Measurements from ENCODE around the gene SLC8A3. TPM values are rescaled to one million over a fixed set of nuclear protein-coding genes. Genes with fewer than 3 reads are reported as not detected.

SLC8A3 gene
- total and polyA plus RNA-seq, 9 of the 15 experiments (the other 6 are each of a cell fraction or from before 2014, with no cell fraction given), result not detected

- TF ChIP-seq, protein P1, sequence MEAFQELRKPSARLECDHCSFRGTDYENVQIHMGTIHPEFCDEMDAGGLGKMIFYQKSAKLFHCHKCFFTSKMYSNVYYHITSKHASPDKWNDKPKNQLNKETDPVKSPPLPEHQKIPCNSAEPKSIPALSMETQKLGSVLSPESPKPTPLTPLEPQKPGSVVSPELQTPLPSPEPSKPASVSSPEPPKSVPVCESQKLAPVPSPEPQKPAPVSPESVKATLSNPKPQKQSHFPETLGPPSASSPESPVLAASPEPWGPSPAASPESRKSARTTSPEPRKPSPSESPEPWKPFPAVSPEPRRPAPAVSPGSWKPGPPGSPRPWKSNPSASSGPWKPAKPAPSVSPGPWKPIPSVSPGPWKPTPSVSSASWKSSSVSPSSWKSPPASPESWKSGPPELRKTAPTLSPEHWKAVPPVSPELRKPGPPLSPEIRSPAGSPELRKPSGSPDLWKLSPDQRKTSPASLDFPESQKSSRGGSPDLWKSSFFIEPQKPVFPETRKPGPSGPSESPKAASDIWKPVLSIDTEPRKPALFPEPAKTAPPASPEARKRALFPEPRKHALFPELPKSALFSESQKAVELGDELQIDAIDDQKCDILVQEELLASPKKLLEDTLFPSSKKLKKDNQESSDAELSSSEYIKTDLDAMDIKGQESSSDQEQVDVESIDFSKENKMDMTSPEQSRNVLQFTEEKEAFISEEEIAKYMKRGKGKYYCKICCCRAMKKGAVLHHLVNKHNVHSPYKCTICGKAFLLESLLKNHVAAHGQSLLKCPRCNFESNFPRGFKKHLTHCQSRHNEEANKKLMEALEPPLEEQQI (IDR thresholded peaks at IDR 0.05), result no peak
These were observed 180.2 kb downstream of the SLC8A3 start (continued) for GRCh38 chr14:70008284-70009262.

GRCh38 chr14:70006699-70007098, 182.1 kb downstream of the SLC8A3 start:
- in situ Hi-C loops (cut with MboI), result no loop called here
- no peak overlapping the region for H3K4me2 ChIP-seq (ENCODE audit: insufficient read depth, low read length)
- no peak for ATAC-seq

More at GRCh38 chr14:70006699-70007098, 182.1 kb downstream of the SLC8A3 start:
- 0% methylated on average over 5 of the region's 6 CpGs for WGBS (ENCODE audit: insufficient coverage, low coverage, missing lambda C conversion rate)
- FAIRE-seq (no peak), DNase-seq (ENCODE audit: extremely low read depth in 1 of 4, low spot score in 3 of 4) (no peak)
- Histone ChIP-seq H3K4me3 (no peak overlapping the region), H3K9ac (ENCODE audit: insufficient read depth in 1 of 2, low read depth in 2 of 2, low read length in 2 of 2) (no peak overlapping the region), H3K79me2 (ENCODE audit: control insufficient read depth, insufficient read depth, low read length) (no peaks in the 10 kb centered on the region), H4K20me1 (replicated peaks; ENCODE audit: control insufficient read depth, insufficient read depth, low read length) (no peaks in the 10 kb centered on the region), H2AFZ (ENCODE audit: low read depth, low read length) (no peak overlapping the region), H3K36me3 (ENCODE audit: control insufficient read depth, insufficient read depth, low read length) (no peaks in the 10 kb centered on the region), H3K4me1 (replicated peaks in 1 of 2; ENCODE audit: control insufficient read depth in 2 of 2, insufficient read depth in 2 of 2, low read length in 2 of 2) (no peaks in the 10 kb centered on the region), H3K27me3 (ENCODE audit: control insufficient read depth in 2 of 2, insufficient read depth in 2 of 2, low read length in 2 of 2) (no peaks in the 10 kb centered on the region; a peak in 1 of 5 replicates), H3K9me1 (ENCODE audit: control insufficient read depth, insufficient read depth, low read length) (no peaks in the 10 kb centered on the region), H3K9me3 (replicated peaks; ENCODE audit: control insufficient read depth, insufficient read depth, low read depth, low read length) (no peaks in the 10 kb centered on the region), H3K27ac (ENCODE audit: extremely low read depth, low read depth, low read length) (no peak overlapping the region)
- ChIA-PET POLR2A (no interaction called here), CTCF (ENCODE audit: low intra/inter-chr PET ratio) (no interaction called here)
- no peak for TF ChIP-seq PCBP1 (IDR thresholded peaks at IDR 0.05; ENCODE audit: low read depth, low read length, poor library complexity, severe bottlenecking)
- TF ChIP-seq ZNF780A (CRISPR knock-in tag; IDR thresholded peaks at IDR 0.05), result no peak
- TF ChIP-seq STAG1 (CRISPR knock-in tag; IDR thresholded peaks at IDR 0.05; ENCODE audit: borderline replicate concordance), result no peak
- TF ChIP-seq CREB3L1 (IDR thresholded peaks at IDR 0.05; ENCODE audit: borderline replicate concordance, low read depth), result no peak
- TF ChIP-seq ZKSCAN1 (IDR thresholded peaks at IDR 0.05; ENCODE audit: low read depth, low read length), result no peak
- intact Hi-C loops (cut with micrococcal nuclease), result no loop called here
- BruUV-seq (replicated peaks), result no TSS peak
